NCI-H2171 treated with DMSO at 0.1 percent for 48 hours (cell line): ENCODE data around the gene ESCO1.
A peak's percentile ranks its signal among the peaks of the same experiment; 100 is the strongest.
"Not testable (repeated sequence)": the region's sequence is repeated elsewhere in the genome, so short reads cannot be mapped to it uniquely, and the experiment has no call there.

ENCODE experiments used
- DNase-seq: peaks from one replicate; lab custom pipeline; 2025; lab: John Stamatoyannopoulos, UW

Gene ESCO1

DNA sequence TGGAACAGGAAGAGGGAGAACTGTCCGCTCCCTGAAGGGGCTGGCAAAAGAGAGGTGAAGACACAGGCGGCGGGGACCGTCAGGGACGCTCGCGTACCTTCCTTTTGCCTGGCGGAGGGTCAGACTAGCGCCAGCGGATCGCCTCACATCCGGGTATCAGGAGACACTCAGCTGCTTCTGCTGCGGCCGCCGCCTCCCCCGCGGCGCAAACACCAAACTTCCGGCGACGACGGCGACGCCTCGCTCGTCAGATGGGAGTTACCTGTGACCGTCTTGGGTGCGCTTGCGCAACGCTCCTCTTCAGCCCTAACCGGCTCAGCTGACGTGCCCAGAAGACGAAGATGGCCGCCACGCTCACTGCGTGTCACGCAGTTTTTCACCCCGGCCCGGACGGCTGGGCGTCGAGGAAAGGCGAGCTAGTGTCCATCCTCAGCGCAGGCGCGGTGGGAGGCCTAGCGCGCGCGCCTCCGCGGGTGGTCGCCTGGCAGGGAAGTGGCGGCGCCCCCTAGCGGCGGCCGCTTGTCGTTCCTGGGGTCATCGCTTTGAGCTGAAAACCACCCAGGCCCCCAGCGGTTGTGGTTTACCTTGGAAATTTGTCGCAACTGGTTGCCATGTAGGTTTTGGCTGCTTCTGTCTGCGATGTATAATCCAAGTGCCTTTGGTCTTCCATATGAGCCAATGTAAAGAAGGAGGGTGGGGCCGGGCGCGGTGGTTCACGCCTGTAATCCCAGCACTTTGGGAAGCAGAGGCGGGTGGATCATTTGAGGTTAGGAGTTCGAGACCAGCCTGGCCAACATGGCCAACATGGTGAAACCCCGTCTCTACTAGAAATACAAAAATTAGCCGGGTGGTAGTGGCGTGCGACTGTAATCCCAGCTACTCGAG, at the start of gene ESCO1:
ESCO1 (minus strand) TSS at position 179 of the 885 bp plus-strand sequence. CDS start 25,861 bp downstream, outside the sequence.
- DNase-seq = peak; percentile 98

GRCh38 chr18:21640375-21640774, 39.9 kb upstream of the ESCO1 start:
- not testable (repeated sequence) for DNase-seq

- no peak for DNase-seq
Observed at GRCh38 chr18:21638822-21639221, 38.3 kb upstream of the ESCO1 start.

- no peak for DNase-seq
Observed at GRCh38 chr18:21636769-21637168, 36.3 kb upstream of the ESCO1 start.

DNA sequence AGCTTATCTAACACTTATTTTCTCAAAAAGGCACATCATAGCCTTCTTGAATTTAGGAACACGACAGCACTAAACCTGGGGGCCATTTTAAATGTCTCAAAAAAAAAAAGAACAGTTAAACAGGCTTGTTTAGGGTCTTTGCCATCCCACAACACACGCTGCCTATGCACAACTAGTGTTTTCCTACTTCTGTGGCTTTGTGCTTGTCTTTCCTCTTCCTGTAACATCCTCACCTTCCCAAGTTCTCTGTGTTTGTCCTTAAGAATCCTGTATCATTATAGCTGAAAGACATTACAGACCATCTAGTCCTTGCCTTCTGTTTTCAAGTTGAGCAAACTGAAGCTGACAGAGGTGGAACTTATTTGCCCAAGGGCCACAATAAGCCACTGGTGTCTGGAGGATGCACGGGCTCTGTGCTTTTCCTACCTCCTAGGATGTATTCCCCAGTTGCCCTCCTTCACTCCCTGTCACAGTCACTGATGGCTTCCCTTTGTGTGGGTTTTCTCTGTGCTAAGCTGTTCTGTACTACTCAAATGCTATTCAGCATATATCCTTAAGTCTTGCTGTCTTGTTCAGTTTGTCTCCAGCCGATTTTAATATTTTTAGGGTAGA, 34.2 kb upstream of the ESCO1 start:
- DNase-seq = no peak

GRCh38 chr18:21632393-21632792, 31.9 kb upstream of the ESCO1 start:
- no peak for DNase-seq

GRCh38 chr18:21629089-21629832, 28.8 kb upstream of the ESCO1 start:
- DNase-seq = no peak

- DNase-seq = not testable (repeated sequence)
Observed at GRCh38 chr18:21621640-21622039, 21.1 kb upstream of the ESCO1 start.

DNA sequence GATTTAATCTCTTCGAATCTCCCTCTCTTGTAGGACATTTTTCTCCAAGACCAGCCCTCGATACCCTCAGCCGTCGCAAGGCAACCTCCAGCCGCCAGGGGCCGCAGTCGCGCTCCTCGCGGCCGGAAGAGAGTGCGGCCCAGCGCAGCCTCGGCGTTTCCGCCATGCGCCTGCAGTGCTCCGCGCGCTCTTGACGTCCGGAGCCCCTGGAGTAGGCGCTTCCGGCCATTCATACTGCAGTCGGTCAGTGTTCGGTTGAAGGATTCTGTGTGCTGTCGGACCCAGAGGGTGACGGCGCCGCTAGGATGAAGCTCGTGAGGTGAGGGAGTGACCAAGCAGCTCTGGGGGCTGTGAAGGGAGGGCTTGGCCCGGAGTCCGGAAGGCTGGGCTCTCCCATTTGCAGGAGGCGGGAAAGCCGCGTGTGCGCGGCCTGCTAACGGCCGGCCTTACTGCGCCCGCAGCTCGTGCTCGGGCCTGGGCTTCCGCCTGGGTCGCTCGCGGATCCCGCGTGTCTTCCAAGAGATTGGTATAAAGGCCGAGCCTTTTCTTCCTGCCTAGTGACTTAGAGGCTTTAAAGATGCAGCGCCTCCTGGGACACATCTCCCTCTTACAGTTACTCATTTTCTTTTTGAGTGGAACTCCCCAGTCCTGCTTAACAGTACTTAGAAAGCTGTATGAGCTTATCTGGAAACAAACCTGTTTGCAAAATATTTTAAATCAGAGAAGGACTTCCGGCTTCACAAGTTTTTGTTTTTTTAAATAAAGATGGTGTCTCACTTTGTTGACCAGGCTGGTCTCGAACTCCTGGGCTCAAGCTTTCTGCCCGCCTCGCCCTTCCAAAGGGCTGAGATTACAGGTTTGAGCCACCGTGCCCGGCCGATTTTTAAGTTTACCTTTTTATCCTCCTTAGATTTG, 11.9 kb upstream of the ESCO1 start, which contains the start of gene SNRPD1:
SNRPD1 (plus strand) TSS at position 190 of the 915 bp plus-strand sequence; CDS start at position 306, 116 bp downstream.
- DNase-seq = peak; percentile 89

DNA sequence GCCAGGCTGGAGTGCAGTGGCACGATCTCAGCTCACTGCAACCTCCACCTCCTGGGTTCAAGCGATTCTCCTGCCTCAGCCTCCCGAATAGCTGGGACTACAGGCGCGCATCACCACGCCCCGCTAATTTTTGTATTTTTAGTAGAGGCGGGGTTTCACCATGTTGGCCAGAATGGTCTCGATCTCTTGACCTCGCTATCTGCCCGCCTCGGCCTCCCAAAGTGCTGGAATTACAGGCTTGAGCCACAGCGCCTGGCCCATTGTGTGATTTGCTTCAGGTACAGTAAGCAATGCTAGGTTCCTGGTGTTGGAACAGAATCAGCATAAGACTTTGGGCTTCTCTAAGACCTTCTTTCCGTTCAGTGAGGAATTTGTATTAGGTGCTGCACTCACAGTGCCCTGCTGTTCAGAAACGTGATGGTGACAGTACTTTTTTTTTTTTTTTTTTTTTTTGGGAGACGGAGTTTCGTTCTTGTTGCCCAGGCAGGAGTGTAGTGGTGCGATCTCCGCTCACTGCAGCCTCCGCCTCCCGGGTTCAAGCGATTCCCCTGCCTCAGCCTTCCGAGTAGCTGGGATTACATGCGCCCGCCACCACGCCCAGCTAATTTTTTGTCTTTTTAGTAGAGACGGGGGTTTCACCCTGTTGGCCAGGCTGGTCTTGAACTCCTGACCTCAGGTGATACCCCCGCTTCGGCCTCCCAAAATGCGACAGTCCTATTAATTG, 11.1 kb upstream of the ESCO1 start:
- peak; percentile 57 for DNase-seq

GRCh38 chr18:21605213-21605612, 4.7 kb upstream of the ESCO1 start:
- no peak for DNase-seq

- no peak for DNase-seq
Observed at GRCh38 chr18:21604671-21605070, 4.2 kb upstream of the ESCO1 start.

DNA sequence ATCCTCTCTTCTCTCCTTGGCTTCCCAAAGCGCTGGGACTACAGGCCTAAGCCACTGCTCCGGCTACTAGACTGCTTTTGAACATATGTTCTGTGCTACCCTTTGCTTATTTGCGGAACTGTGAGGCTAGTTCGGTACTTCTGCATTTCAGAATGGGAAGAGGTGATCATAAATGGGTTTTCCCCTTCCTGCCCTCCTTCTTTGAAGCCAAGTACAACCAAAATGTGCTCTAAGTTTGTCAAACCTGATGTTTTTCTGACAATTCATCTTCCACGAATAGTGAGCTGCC, 1.7 kb upstream of the ESCO1 start:
- no peak for DNase-seq

GRCh38 chr18:21599585-21600525, 649 bp downstream of the ESCO1 start:
- peak; percentile 30 for DNase-seq

- DNase-seq = no peak
Observed at GRCh38 chr18:21598726-21599584, 1.5 kb downstream of the ESCO1 start.

DNA sequence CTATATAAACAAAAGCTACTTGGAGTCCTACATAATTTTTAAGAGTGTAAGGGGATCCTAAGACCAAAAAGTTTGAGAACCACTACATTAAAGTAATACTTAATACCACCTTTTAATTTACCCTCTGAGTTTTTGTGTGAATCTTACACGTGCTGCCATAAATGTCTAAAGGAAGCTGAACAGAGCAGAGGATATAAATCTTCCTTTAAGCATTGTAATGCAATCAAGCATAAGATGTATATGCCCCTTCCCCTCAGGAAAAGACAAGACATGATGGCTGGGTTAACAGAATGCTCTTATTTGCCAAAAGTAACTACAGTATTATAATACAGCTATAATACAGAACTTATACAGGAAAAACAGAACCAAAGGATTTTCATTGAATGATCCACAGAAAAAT, 2.9 kb downstream of the ESCO1 start:
- no peak for DNase-seq

DNA sequence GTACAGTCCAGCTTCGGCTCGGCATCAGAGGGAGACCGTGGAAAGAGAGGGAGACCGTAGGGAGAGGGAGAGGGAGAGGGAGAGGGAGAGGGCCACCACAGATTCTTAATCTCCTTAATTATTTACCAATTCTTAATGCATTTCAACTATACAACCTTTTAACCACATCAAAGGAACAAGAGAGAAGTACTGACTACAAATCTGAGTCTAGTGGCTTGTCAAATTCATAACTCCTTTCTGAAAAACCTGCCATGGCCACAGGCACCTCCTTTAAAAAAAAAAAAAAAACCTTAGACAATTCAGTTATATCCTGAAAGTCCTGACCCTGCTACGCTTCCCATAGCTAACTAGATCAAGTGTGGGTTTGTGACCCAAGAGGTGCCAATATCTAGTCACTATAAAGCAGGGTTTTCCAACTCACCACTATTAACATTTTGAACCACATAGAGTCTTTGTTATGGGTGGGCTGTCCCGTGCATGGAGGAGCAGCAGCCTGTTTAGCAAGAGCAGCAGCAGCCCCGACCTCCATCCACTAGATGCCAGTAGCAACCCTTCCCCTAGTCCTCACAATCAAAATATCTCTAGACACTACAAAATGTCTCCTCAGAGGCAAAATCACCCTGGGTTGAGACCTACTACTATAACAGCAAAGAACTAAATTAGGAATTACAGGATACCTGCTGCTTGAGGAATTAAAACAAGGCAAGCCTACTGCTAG, 6.8 kb downstream of the ESCO1 start:
- DNase-seq = no peak

DNA sequence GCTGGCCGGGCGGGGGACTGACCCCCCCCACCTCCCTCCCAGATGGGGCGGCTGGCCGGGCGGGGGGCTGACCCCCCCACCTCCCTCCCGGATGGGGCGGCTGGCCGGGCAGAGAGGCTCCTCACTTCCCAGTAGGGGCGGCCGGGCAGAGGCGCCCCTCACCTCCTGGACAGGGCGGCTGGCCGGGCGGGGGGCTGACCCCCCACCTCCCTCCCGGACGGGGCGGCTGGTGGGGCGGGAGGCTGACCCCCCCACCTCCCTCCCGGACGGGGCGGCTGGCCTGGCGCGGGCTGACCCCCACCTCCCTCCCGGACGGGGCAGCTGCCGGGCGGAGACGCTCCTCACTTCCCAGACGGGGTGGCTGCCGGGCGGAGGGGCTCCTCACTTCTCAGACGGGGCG, 8.1 kb downstream of the ESCO1 start:
- DNase-seq = not testable (repeated sequence)
